Spinal cord (tissue), 10 donors: Measurements from ENCODE around the gene PFDN4. TPM values are rescaled to one million over a fixed set of nuclear protein-coding genes. Genes with fewer than 3 reads are reported as not detected.
A peak's percentile ranks its signal among the peaks of the same experiment; 100 is the strongest.

ENCODE experiments used
- DNase-seq, 6 donors: peaks; one replicate each; pipeline versions ENCODE4 v3.0.0 to v3.0.0-alpha.2; 2013 to 2015; ENCODE audit warnings: low spot score in 6 of 6, low read depth in 4 of 6
- H3K27ac ChIP-seq: one replicate; pipeline ENCODE4 v1.5.1; 2013; ENCODE audit warnings: low read depth, low read length, control low read depth
- H3K27me3 ChIP-seq: one replicate; pipeline ENCODE4 v1.6.1; 2013; ENCODE audit warnings: low read length; ENCODE audit not compliant: control insufficient read depth, insufficient read depth
- H3K36me3 ChIP-seq: one replicate; pipeline ENCODE4 v1.6.1; 2013; ENCODE audit warnings: low read length; ENCODE audit not compliant: control insufficient read depth, insufficient read depth
- H3K4me1 ChIP-seq: one replicate; pipeline ENCODE4 v1.6.1; 2013; ENCODE audit warnings: low read length; ENCODE audit not compliant: control insufficient read depth, insufficient read depth
- H3K4me3 ChIP-seq: one replicate; pipeline ENCODE4 v1.5.1; 2013; ENCODE audit warnings: low read depth, low read length, control low read depth
- H3K9me3 ChIP-seq: one replicate; pipeline ENCODE4 v1.6.1; 2013; ENCODE audit warnings: low read length; ENCODE audit not compliant: control insufficient read depth, insufficient read depth
- WGBS: methylation state at CpG from one replicate; pipeline ENCODE4 v1.1.5; 2013; ENCODE audit warnings: missing lambda C conversion rate; ENCODE audit not compliant: insufficient coverage; 5-methylcytosine and 5-hydroxymethylcytosine counted together
- polyA plus RNA-seq, 2 donors: library from polyadenylated mRNA; unstranded; fragments of 120-200 nt; gene quantifications; one replicate each; pipeline ENCODE4 v1.2.1, GENCODE V29; 2013; ENCODE audit not compliant: insufficient read length in 2 of 2
- total RNA-seq, 2 donors: library from RNA; depleted of rRNA in 1 of 2; stranded (reverse); fragments of 120-200 nt in 1 of 2; fragments of >200 nt in 1 of 2; gene quantifications; one replicate each; pipeline versions ENCODE4 v1.2.3 to v1.2.4, GENCODE V29; 2013 to 2014
- donor health status: healthy.

The PFDN4 gene
- total and polyA plus RNA-seq, 4 donors: 69.8 to 89.7 (median 80.8) TPM

GRCh38 chr20:54165014-54165413, 42.9 kb upstream of the PFDN4 start:
- H3K4me1 ChIP-seq: no peaks in the 10 kb centered on the region
- no peaks in the 10 kb centered on the region for H3K36me3 ChIP-seq
- no peak for DNase-seq
- H3K4me3 ChIP-seq: no peak overlapping the region
- peaks cover 8% of the 10 kb centered on the region for H3K27me3 ChIP-seq
- H3K27ac ChIP-seq: no peak overlapping the region
- 98% methylated on average over 6 of the region's 9 CpGs for WGBS
- H3K9me3 ChIP-seq: no peaks in the 10 kb centered on the region

DNA sequence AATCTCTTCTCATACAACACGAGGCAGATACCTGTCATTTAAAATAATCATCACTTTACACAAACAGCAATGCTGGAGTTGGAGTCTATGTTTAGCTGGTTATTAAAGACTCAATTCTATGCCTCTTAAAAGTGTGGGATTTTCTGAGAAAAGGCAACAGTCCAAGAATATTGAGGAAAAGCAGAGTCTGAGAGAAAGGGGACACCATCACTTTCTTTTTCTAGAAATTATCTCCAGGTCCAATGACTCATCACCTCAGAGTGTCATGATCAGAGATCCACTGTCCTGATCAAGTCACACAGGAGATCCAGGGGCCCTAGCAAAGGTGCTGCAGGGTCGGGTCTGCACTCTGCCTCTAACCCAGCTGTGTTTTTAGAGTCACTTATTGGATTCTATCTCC, 42.1 kb upstream of the PFDN4 start:
- H3K4me1 ChIP-seq: no peaks in the 10 kb centered on the region
- no peak for DNase-seq
- no peaks in the 10 kb centered on the region for H3K9me3 ChIP-seq
- no peaks in the 10 kb centered on the region for H3K36me3 ChIP-seq
- no peak overlapping the region for H3K27ac ChIP-seq
- no peak overlapping the region for H3K4me3 ChIP-seq
- peaks cover 15% of the 10 kb centered on the region for H3K27me3 ChIP-seq
- 50% methylated on average over 1 of the region's 2 CpGs for WGBS

DNA sequence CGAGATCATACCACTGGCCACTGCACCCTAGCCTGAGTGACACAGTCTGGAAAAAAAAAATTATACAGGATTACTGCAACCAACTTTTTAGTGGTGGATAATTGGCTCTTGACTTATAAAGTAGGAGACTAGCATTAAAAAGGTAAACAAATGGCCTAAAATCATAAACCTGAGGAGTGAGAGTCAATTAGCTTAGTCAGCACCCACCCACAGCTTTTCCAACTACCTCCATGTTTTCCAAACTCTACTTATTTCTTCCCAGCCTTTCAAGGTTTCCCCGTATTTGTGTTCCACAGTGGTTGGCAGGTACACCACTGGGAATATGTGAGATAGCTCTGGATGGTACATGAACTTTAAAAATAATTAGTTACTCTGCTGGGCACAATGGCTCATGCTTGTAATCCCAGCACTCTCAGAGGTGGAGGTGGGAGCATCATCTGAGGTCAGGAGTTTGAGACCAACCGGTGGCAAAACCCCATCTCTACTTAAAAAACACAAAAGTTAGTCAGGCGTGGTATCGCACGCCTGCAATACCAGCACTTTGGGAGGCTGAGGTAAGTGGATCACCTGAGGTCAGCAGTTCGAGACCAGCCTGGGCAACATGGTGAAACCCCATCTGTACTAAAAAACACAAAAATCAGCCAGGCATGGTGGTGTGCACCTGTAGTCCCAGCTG, 40.8 kb upstream of the PFDN4 start:
- DNase-seq: no peak
- Histone ChIP-seq H3K27me3 (peaks cover 27% of the 10 kb centered on the region), H3K27ac (no peak overlapping the region), H3K4me3 (no peak overlapping the region), H3K9me3 (no peaks in the 10 kb centered on the region), H3K36me3 (no peaks in the 10 kb centered on the region), H3K4me1 (no peaks in the 10 kb centered on the region)
- WGBS: 87% methylated on average over 3 of the region's 7 CpGs

GRCh38 chr20:54167909-54168872, 39.7 kb upstream of the PFDN4 start:
- H3K27me3 ChIP-seq: peaks cover 37% of the 10 kb centered on the region
- H3K36me3 ChIP-seq: no peaks in the 10 kb centered on the region
- H3K4me3 ChIP-seq: no peak overlapping the region
- 80% methylated on average over 11 of the region's 11 CpGs for whole genome bisulfite sequencing
- H3K9me3 ChIP-seq: no peaks in the 10 kb centered on the region
- DNase-seq: no peak
- H3K27ac ChIP-seq: no peak overlapping the region
- H3K4me1 ChIP-seq: peaks cover 8% of the 10 kb centered on the region

- DNase-seq: no peak
- Histone ChIP-seq H3K36me3 (no peaks in the 10 kb centered on the region), H3K4me1 (peaks cover 18% of the 10 kb centered on the region), H3K4me3 (no peak overlapping the region), H3K27ac (no peak overlapping the region), H3K9me3 (no peaks in the 10 kb centered on the region), H3K27me3 (peaks cover 46% of the 10 kb centered on the region)
- WGBS: 75% methylated on average over 13 of the region's 14 CpGs
Measured at GRCh38 chr20:54168961-54169862, 38.7 kb upstream of the PFDN4 start.

GRCh38 chr20:54170026-54170471, 37.8 kb upstream of the PFDN4 start:
- H3K4me3 ChIP-seq: no peak overlapping the region
- DNase-seq: no peak
- WGBS: 93% methylated on average over 2 of the region's 4 CpGs
- H3K27ac ChIP-seq: no peak overlapping the region
- H3K36me3 ChIP-seq: no peaks in the 10 kb centered on the region
- peaks cover 24% of the 10 kb centered on the region for H3K4me1 ChIP-seq
- no peaks in the 10 kb centered on the region for H3K9me3 ChIP-seq
- peaks cover 55% of the 10 kb centered on the region for H3K27me3 ChIP-seq

- peaks cover 60% of the 10 kb centered on the region for H3K27me3 ChIP-seq
- H3K4me3 ChIP-seq: no peak overlapping the region
- H3K27ac ChIP-seq: no peak overlapping the region
- 69% methylated on average over 2 of the region's 3 CpGs for WGBS
- H3K9me3 ChIP-seq: no peaks in the 10 kb centered on the region
- peaks cover 24% of the 10 kb centered on the region for H3K4me1 ChIP-seq
- no peak for DNase-seq
- H3K36me3 ChIP-seq: no peaks in the 10 kb centered on the region
Measured at GRCh38 chr20:54170963-54171362, 36.9 kb upstream of the PFDN4 start.

GRCh38 chr20:54172532-54172855, 35.4 kb upstream of the PFDN4 start:
- Histone ChIP-seq H3K4me1 (peaks cover 24% of the 10 kb centered on the region), H3K27ac (no peak overlapping the region), H3K36me3 (no peaks in the 10 kb centered on the region), H3K4me3 (no peak overlapping the region), H3K27me3 (peaks cover 60% of the 10 kb centered on the region), H3K9me3 (no peaks in the 10 kb centered on the region)
- 18% methylated on average over 7 of the region's 12 CpGs for whole genome bisulfite sequencing
- peak in 2 of 6 donors; percentile 4 to 24 for DNase-seq
